ENCODE data around the gene ZNF384.

The ZNF384 gene

DNA sequence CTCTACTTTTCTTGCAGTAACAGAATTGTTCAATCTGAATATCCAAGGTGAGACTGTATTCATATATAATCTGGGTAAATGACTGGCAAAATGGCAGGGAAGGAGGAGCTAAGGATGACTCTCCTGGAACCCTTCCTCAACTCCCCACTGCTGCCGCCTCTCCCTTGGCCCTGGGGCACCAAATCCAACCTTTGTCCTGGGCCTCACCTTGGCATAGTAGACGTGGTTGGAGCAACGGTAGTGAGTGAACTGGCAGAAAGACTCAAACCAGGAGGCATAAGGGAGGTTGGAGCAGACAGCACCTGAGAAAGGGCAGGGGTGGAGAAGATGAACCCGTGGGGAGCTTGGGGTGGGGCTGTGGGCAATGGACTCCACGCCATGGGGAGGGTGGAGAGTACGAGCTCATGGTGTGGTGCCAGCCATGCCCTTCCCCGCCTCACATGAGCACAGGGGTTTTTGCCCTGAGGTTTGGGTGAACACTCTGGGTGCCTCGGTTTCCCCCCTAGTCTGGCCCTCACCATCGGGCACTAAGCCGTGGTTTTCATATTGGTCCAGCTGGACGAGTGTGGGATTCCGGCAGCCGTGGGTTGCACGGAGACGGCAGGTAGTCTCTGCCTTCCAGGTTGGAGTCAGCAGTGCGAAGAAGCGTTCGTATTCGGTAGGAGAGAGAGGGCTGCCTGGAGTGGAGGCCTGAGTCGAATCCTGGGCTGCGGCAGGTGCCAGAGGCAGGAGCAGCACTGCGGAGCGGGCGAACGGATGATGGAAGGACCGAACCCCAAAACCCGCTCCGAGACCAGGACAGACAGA, 42.7 kb downstream of the ZNF384 start:
- DNase-seq (ENCODE audit: low spot score), result no peak
- in situ Hi-C loops (cut with MboI; ENCODE audit: low pct_unique_long_range_greater_than_20kb, low sequenced_read_pairs, unreplicated experiment), result no loop called here
- no peak for TF ChIP-seq CTCF (IDR thresholded peaks at IDR 0.05; ENCODE audit: extremely low read depth, insufficient read depth, missing control alignments)

GRCh38 chr12:6644903-6645302, 44.3 kb downstream of the ZNF384 start:
- in situ Hi-C loops (cut with MboI; ENCODE audit: low pct_unique_long_range_greater_than_20kb, low sequenced_read_pairs, unreplicated experiment), result no loop called here
- no peak for DNase-seq (ENCODE audit: low spot score)
- no peak for TF ChIP-seq CTCF (IDR thresholded peaks at IDR 0.05; ENCODE audit: extremely low read depth, insufficient read depth, missing control alignments)

DNA sequence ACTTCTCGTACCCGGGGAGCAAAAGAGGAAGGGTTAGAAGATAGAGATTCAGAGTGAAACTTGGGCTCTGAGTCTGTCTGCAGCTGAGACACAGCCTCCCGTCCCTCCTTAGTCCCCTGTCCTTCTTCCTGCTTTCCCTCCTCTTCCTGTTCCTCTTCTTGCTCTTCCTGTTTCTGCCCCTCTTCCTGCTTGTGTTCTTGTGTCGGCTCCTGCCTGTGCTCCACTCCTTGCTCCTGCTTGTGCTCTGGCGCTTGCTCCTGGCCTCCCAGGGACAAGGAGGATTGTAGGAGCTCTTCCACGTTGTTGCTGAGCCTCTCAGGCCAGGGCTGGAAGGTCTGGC, 44.9 kb downstream of the ZNF384 start:
- no peak for DNase-seq (ENCODE audit: low spot score)
- in situ Hi-C loops (cut with MboI; ENCODE audit: low pct_unique_long_range_greater_than_20kb, low sequenced_read_pairs, unreplicated experiment), result no loop called here
- no peak for TF ChIP-seq CTCF (IDR thresholded peaks at IDR 0.05; ENCODE audit: extremely low read depth, insufficient read depth, missing control alignments)

GRCh38 chr12:6643569-6644256, 45.5 kb downstream of the ZNF384 start:
- in situ Hi-C loops (cut with MboI; ENCODE audit: low pct_unique_long_range_greater_than_20kb, low sequenced_read_pairs, unreplicated experiment), result no loop called here
- no peak for TF ChIP-seq CTCF (IDR thresholded peaks at IDR 0.05; ENCODE audit: extremely low read depth, insufficient read depth, missing control alignments)

DNA sequence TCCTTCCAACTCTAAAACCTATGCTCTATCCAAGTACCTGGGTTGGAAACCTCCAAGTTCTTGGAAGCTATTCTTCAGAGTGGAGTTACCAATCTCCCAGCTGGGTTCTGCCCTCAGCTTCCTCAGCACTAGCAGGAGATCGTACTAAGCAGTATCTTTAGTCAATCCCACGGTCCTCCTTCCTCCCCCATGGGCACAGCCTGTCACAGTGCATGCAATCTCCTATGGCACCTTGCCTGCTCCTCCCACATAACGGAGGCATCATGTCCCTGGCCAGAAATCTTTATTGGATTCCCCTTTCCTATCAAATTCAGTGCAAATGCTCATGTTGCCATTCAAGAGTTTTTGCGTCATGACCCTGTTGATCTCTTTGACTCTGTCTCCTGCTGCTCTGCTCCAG, 48.0 kb downstream of the ZNF384 start:
- DNase-seq (ENCODE audit: low spot score), result no peak
- in situ Hi-C loops (cut with MboI; ENCODE audit: low pct_unique_long_range_greater_than_20kb, low sequenced_read_pairs, unreplicated experiment), result no loop called here
- no peak for TF ChIP-seq CTCF (IDR thresholded peaks at IDR 0.05; ENCODE audit: extremely low read depth, insufficient read depth, missing control alignments)

More at GRCh38 chr12:6643569-6644256, 45.5 kb downstream of the ZNF384 start:
- no peak for DNase-seq (ENCODE audit: low spot score)

- in situ Hi-C loops (cut with MboI; ENCODE audit: low pct_unique_long_range_greater_than_20kb, low sequenced_read_pairs, unreplicated experiment), result no loop called here
- no peak for DNase-seq (ENCODE audit: low spot score)
- TF ChIP-seq CTCF (IDR thresholded peaks at IDR 0.05; ENCODE audit: extremely low read depth, insufficient read depth, missing control alignments), result no peak
These were observed 48.7 kb downstream of the ZNF384 start for GRCh38 chr12:6640497-6640896.
